ENCODE measurements around the gene MAP2K7. TPM values are rescaled to one million over a fixed set of nuclear protein-coding genes. Genes with fewer than 3 reads are reported as not detected.
"Not testable (repeated sequence)": the region's sequence is repeated elsewhere in the genome, so short reads cannot be mapped to it uniquely, and the experiment has no call there.

MAP2K7 gene
- 9.8 TPM for total RNA-seq
- polyA plus RNA-seq = 31.0 TPM

GRCh38 chr19:7903244-7904073, at the start of gene MAP2K7:
MAP2K7 (plus strand) TSS chr19:7903877; CDS start chr19:7903945, 68 bp downstream.
- Histone ChIP-seq H3K4me3 (ENCODE audit: low read depth, low read length) (peak within 1 kb of the TSS; percentile 75), H3K36me3 (ENCODE audit: insufficient read depth) (no peaks in the 10 kb centered on the region), H3K4me1 (ENCODE audit: insufficient read depth) (no peaks in the 10 kb centered on the region), H3K27ac (ENCODE audit: low read depth) (peak within 1 kb of the TSS; percentile 44)
- DNase-seq (ENCODE audit: extremely low spot score) = peak; percentile 99
- under 1% methylated on average over 89 of the region's 89 CpGs for WGBS

GRCh38 chr19:7855426-7856108, 48.1 kb upstream of the MAP2K7 start:
- Histone ChIP-seq H3K4me1 (ENCODE audit: insufficient read depth) (no peaks in the 10 kb centered on the region), H3K36me3 (ENCODE audit: insufficient read depth) (no peaks in the 10 kb centered on the region), H3K27ac (ENCODE audit: low read depth) (no peak overlapping the region), H3K4me3 (ENCODE audit: low read depth, low read length) (no peak overlapping the region)
- no peak for DNase-seq (ENCODE audit: extremely low spot score)
- WGBS = 91% methylated on average over 26 of the region's 26 CpGs

GRCh38 chr19:7856109-7856591, 47.5 kb upstream of the MAP2K7 start:
- 89% methylated on average over 16 of the region's 16 CpGs for WGBS
- Histone ChIP-seq H3K36me3 (ENCODE audit: insufficient read depth) (no peaks in the 10 kb centered on the region), H3K4me1 (ENCODE audit: insufficient read depth) (no peaks in the 10 kb centered on the region), H3K4me3 (ENCODE audit: low read depth, low read length) (no peak overlapping the region), H3K27ac (ENCODE audit: low read depth) (no peak overlapping the region)
- DNase-seq (ENCODE audit: extremely low spot score) = no peak

GRCh38 chr19:7856679-7857663, 46.7 kb upstream of the MAP2K7 start:
- Histone ChIP-seq H3K36me3 (ENCODE audit: insufficient read depth) (no peaks in the 10 kb centered on the region), H3K27ac (ENCODE audit: low read depth) (no peak overlapping the region), H3K4me1 (ENCODE audit: insufficient read depth) (no peaks in the 10 kb centered on the region), H3K4me3 (ENCODE audit: low read depth, low read length) (no peak overlapping the region)
- DNase-seq (ENCODE audit: extremely low spot score) = no peak
- WGBS = 82% methylated on average over 38 of the region's 38 CpGs

- Histone ChIP-seq H3K4me3 (ENCODE audit: low read depth, low read length) (no peak overlapping the region), H3K4me1 (ENCODE audit: insufficient read depth) (no peaks in the 10 kb centered on the region), H3K27ac (ENCODE audit: low read depth) (no peak overlapping the region), H3K36me3 (ENCODE audit: insufficient read depth) (no peaks in the 10 kb centered on the region)
- 83% methylated on average over 8 of the region's 8 CpGs for WGBS
- DNase-seq (ENCODE audit: extremely low spot score) = no peak
These were observed 46.0 kb upstream of the MAP2K7 start for GRCh38 chr19:7857727-7858108.

- WGBS = 72% methylated on average over 29 of the region's 29 CpGs
- H3K4me1 ChIP-seq (ENCODE audit: insufficient read depth) = no peaks in the 10 kb centered on the region
- H3K27ac ChIP-seq (ENCODE audit: low read depth) = no peak overlapping the region
- H3K4me3 ChIP-seq (ENCODE audit: low read depth, low read length) = no peak overlapping the region
- H3K36me3 ChIP-seq (ENCODE audit: insufficient read depth) = no peaks in the 10 kb centered on the region
- no peak for DNase-seq (ENCODE audit: extremely low spot score)
These were observed 45.4 kb upstream of the MAP2K7 start for GRCh38 chr19:7858109-7858770.

GRCh38 chr19:7859087-7859486, 44.6 kb upstream of the MAP2K7 start:
- not testable (repeated sequence) for H3K27ac ChIP-seq (ENCODE audit: low read depth); H3K4me3 ChIP-seq (ENCODE audit: low read depth, low read length); H3K36me3 ChIP-seq (ENCODE audit: insufficient read depth); DNase-seq (ENCODE audit: extremely low spot score); H3K4me1 ChIP-seq (ENCODE audit: insufficient read depth)
- 97% methylated on average over 8 of the region's 8 CpGs for WGBS

- Histone ChIP-seq H3K4me1 (ENCODE audit: insufficient read depth) (no peaks in the 10 kb centered on the region), H3K27ac (ENCODE audit: low read depth) (no peak overlapping the region), H3K4me3 (ENCODE audit: low read depth, low read length) (no peak overlapping the region), H3K36me3 (ENCODE audit: insufficient read depth) (no peaks in the 10 kb centered on the region)
- 89% methylated on average over 22 of the region's 22 CpGs for WGBS
- DNase-seq (ENCODE audit: extremely low spot score) = no peak
These were observed 43.6 kb upstream of the MAP2K7 start for GRCh38 chr19:7859831-7860713.

- DNase-seq (ENCODE audit: extremely low spot score) = no peak
- H3K4me3 ChIP-seq (ENCODE audit: low read depth, low read length) = no peak overlapping the region
- no peak overlapping the region for H3K27ac ChIP-seq (ENCODE audit: low read depth)
- 83% methylated on average over 14 of the region's 14 CpGs for WGBS
- no peaks in the 10 kb centered on the region for H3K4me1 ChIP-seq (ENCODE audit: insufficient read depth)
- no peaks in the 10 kb centered on the region for H3K36me3 ChIP-seq (ENCODE audit: insufficient read depth)
These were observed 42.7 kb upstream of the MAP2K7 start for GRCh38 chr19:7860714-7861618.

- no peak for DNase-seq (ENCODE audit: extremely low spot score)
- Histone ChIP-seq H3K27ac (ENCODE audit: low read depth) (no peak overlapping the region), H3K36me3 (ENCODE audit: insufficient read depth) (no peaks in the 10 kb centered on the region), H3K4me3 (ENCODE audit: low read depth, low read length) (no peak overlapping the region), H3K4me1 (ENCODE audit: insufficient read depth) (no peaks in the 10 kb centered on the region)
- WGBS = 37% methylated on average over 63 of the region's 63 CpGs
These were observed 41.9 kb upstream of the MAP2K7 start for GRCh38 chr19:7861619-7862412.

- H3K4me1 ChIP-seq (ENCODE audit: insufficient read depth) = no peaks in the 10 kb centered on the region
- H3K27ac ChIP-seq (ENCODE audit: low read depth) = no peak overlapping the region
- WGBS = 8% methylated on average over 64 of the region's 67 CpGs
- H3K36me3 ChIP-seq (ENCODE audit: insufficient read depth) = no peaks in the 10 kb centered on the region
- DNase-seq (ENCODE audit: extremely low spot score) = no peak
- peak overlapping the region; percentile 1 for H3K4me3 ChIP-seq (ENCODE audit: low read depth, low read length)
These were observed 41.2 kb upstream of the MAP2K7 start for GRCh38 chr19:7862413-7862951.

Data from urinary bladder (tissue), 4 donors.